ENCODE data around the gene NEMP2. TPM values are rescaled to one million over a fixed set of nuclear protein-coding genes. Genes with fewer than 3 reads are reported as not detected.
"Not testable (repeated sequence)": the region's sequence is repeated elsewhere in the genome, so short reads cannot be mapped to it uniquely, and the experiment has no call there.

Gene NEMP2
- total RNA-seq, 1 donor from 2014 or later: 2.4 TPM

GRCh38 chr2:190499273-190499672 lies 35.2 kb downstream of the NEMP2 start:
- no peak for FAIRE-seq
- no peak for DNase-seq (ENCODE audit: low spot score in 2 of 2)

GRCh38 chr2:190497428-190497827 lies 37.1 kb downstream of the NEMP2 start:
- no peak for DNase-seq (ENCODE audit: low spot score in 2 of 2)
- no peak for FAIRE-seq

- FAIRE-seq; DNase-seq (ENCODE audit: low spot score in 2 of 2): not testable (repeated sequence)
Observed at GRCh38 chr2:190494600-190495227, 39.8 kb downstream of the NEMP2 start.

GRCh38 chr2:190493095-190493494 lies 41.4 kb downstream of the NEMP2 start:
- FAIRE-seq (no peak), DNase-seq (ENCODE audit: low spot score in 2 of 2) (no peak)

- FAIRE-seq: no peak
Observed at GRCh38 chr2:190490502-190490901, 44.0 kb downstream of the NEMP2 start.

GRCh38 chr2:190489475-190489874 lies 45.0 kb downstream of the NEMP2 start:
- FAIRE-seq: no peak
- no peak for DNase-seq (ENCODE audit: low spot score in 2 of 2)

More at GRCh38 chr2:190490502-190490901, 44.0 kb downstream of the NEMP2 start:
- DNase-seq (ENCODE audit: low spot score in 2 of 2): no peak

- no peak for DNase-seq (ENCODE audit: low spot score in 2 of 2)
- FAIRE-seq: no peak
Observed at GRCh38 chr2:190488516-190489233, 45.8 kb downstream of the NEMP2 start.

GRCh38 chr2:190486037-190486623 lies 48.4 kb downstream of the NEMP2 start:
- DNase-seq (ENCODE audit: low spot score in 2 of 2) (no peak), FAIRE-seq (no peak)

GRCh38 chr2:190482451-190482850 lies 52.1 kb downstream of the NEMP2 start:
- no peak for DNase-seq (ENCODE audit: low spot score in 2 of 2)
- FAIRE-seq: no peak

GRCh38 chr2:190481339-190481738 lies 53.2 kb downstream of the NEMP2 start:
- FAIRE-seq (no peak), DNase-seq (ENCODE audit: low spot score in 2 of 2) (no peak)

- DNase-seq (ENCODE audit: low spot score in 2 of 2) (no peak), FAIRE-seq (no peak)
Observed at GRCh38 chr2:190478572-190479195, 55.8 kb downstream of the NEMP2 start.

GRCh38 chr2:190477661-190478454 lies 56.7 kb downstream of the NEMP2 start:
- FAIRE-seq (no peak), DNase-seq (ENCODE audit: low spot score in 2 of 2) (peak in 1 of 2 donors; percentile 19)

- no peak for FAIRE-seq
Observed at GRCh38 chr2:190470256-190470826, 64.2 kb downstream of the NEMP2 start.

GRCh38 chr2:190469771-190470170 lies 64.8 kb downstream of the NEMP2 start:
- DNase-seq (ENCODE audit: low spot score in 2 of 2): peak in 1 of 2 donors; percentile 22
- no peak for FAIRE-seq

More at GRCh38 chr2:190470256-190470826, 64.2 kb downstream of the NEMP2 start:
- no peak for DNase-seq (ENCODE audit: low spot score in 2 of 2)

- FAIRE-seq (no peak), DNase-seq (ENCODE audit: low spot score in 2 of 2) (peak; percentile 14 to 46)
Observed at GRCh38 chr2:190468814-190469569, 65.5 kb downstream of the NEMP2 start.

GRCh38 chr2:190468354-190468753 lies 66.2 kb downstream of the NEMP2 start:
- DNase-seq (ENCODE audit: low spot score in 2 of 2); FAIRE-seq: not testable (repeated sequence)

- FAIRE-seq (no peak), DNase-seq (ENCODE audit: low spot score in 2 of 2) (no peak)
Observed at GRCh38 chr2:190467575-190468083, 66.9 kb downstream of the NEMP2 start.

- no peak for FAIRE-seq
- DNase-seq (ENCODE audit: low spot score in 2 of 2): no peak
Observed at GRCh38 chr2:190466819-190467446, 67.6 kb downstream of the NEMP2 start.

- FAIRE-seq (no peak), DNase-seq (ENCODE audit: low spot score in 2 of 2) (no peak)
Observed at GRCh38 chr2:190465060-190465459, 69.5 kb downstream of the NEMP2 start.

Data from frontal cortex (tissue), 4 donors.